ENCODE results near the gene FBXL20. TPM values are rescaled to one million over a fixed set of nuclear protein-coding genes. Genes with fewer than 3 reads are reported as not detected.

Gene FBXL20
- polyA plus RNA-seq, 1 donor (not counting 4 experiments of a cell fraction or from before 2014, with no cell fraction given), result 4.9 TPM

- dilution Hi-C loops (cut with MboI; ENCODE audit: extremely low pct_ligation_motif_present, low sequenced_read_pairs), result no loop called here
- no peaks in the 10 kb centered on the region for H3K4me1 ChIP-seq (ENCODE audit: control insufficient read depth, extremely low read depth, insufficient read depth, low read length)
- no peak overlapping the region for H3K4me2 ChIP-seq (ENCODE audit: control insufficient read depth, extremely low read depth, insufficient read depth, low read depth, low read length)
- no peaks in the 10 kb centered on the region for H3K9me1 ChIP-seq (ENCODE audit: control insufficient read depth, extremely low read depth, insufficient read depth, low read length)
- no peak overlapping the region for H3K27ac ChIP-seq (ENCODE audit: control insufficient read depth, insufficient read depth, low read length)
- FAIRE-seq, result no peak
- no peak for DNase-seq (ENCODE audit: low read depth, low spot score)
- peaks cover 0 to 1% of the 10 kb centered on the region in 2 experiments for H3K36me3 ChIP-seq (ENCODE audit: control insufficient read depth in 2 of 2, extremely low read depth in 1 of 2, insufficient read depth in 2 of 2, low read length in 2 of 2)
- TF ChIP-seq CTCF (optimal IDR thresholded peaks at IDR 0.05 in 1 of 3, IDR thresholded peaks at IDR 0.05 in 1 of 3, conservative IDR thresholded peaks at IDR 0.05 in 1 of 3; ENCODE audit: extremely low read depth in 1 of 3, insufficient read depth in 2 of 3, low read length in 3 of 3), result no peak
- TF ChIP-seq EZH2 (IDR thresholded peaks at IDR 0.05; ENCODE audit: low read length), result no peak
- no peaks in the 10 kb centered on the region for H3K27me3 ChIP-seq (ENCODE audit: control insufficient read depth, extremely low read depth, insufficient read depth, low read length)
- H3K9me3 ChIP-seq (ENCODE audit: control insufficient read depth, low read depth, low read length), result no peaks in the 10 kb centered on the region
- no peaks in the 10 kb centered on the region for H4K20me1 ChIP-seq (ENCODE audit: control insufficient read depth, extremely low read depth, insufficient read depth, low read length)
- no peak overlapping the region for H3K9ac ChIP-seq (ENCODE audit: control insufficient read depth, extremely low read depth, insufficient read depth, low read length)
- H3K4me3 ChIP-seq (ENCODE audit: control insufficient read depth in 2 of 3, extremely low read depth in 1 of 3, insufficient read depth in 2 of 3, low read depth in 1 of 3, low read length in 3 of 3), result no peak overlapping the region
- no peaks in the 10 kb centered on the region for H3K79me2 ChIP-seq (ENCODE audit: control insufficient read depth, insufficient read depth, low read length)
- no peak overlapping the region for H2AFZ ChIP-seq (ENCODE audit: control insufficient read depth, low read length)
Measured at GRCh38 chr17:39277110-39277509, 124.3 kb downstream of the FBXL20 start.

- Histone ChIP-seq H3K4me3 (ENCODE audit: control insufficient read depth in 2 of 3, extremely low read depth in 1 of 3, insufficient read depth in 2 of 3, low read depth in 1 of 3, low read length in 3 of 3) (no peak overlapping the region), H3K27ac (ENCODE audit: control insufficient read depth, insufficient read depth, low read length) (no peak overlapping the region), H3K9me1 (ENCODE audit: control insufficient read depth, extremely low read depth, insufficient read depth, low read length) (no peaks in the 10 kb centered on the region), H4K20me1 (ENCODE audit: control insufficient read depth, extremely low read depth, insufficient read depth, low read length) (no peaks in the 10 kb centered on the region), H3K9me3 (ENCODE audit: control insufficient read depth, low read depth, low read length) (no peaks in the 10 kb centered on the region), H3K9ac (ENCODE audit: control insufficient read depth, extremely low read depth, insufficient read depth, low read length) (no peak overlapping the region), H3K4me2 (ENCODE audit: control insufficient read depth, extremely low read depth, insufficient read depth, low read depth, low read length) (no peak overlapping the region), H3K4me1 (ENCODE audit: control insufficient read depth, extremely low read depth, insufficient read depth, low read length) (no peaks in the 10 kb centered on the region), H3K79me2 (ENCODE audit: control insufficient read depth, insufficient read depth, low read length) (no peaks in the 10 kb centered on the region), H3K27me3 (ENCODE audit: control insufficient read depth, extremely low read depth, insufficient read depth, low read length) (no peaks in the 10 kb centered on the region), H3K36me3 (ENCODE audit: control insufficient read depth in 2 of 2, extremely low read depth in 1 of 2, insufficient read depth in 2 of 2, low read length in 2 of 2) (peaks cover 0 to 1% of the 10 kb centered on the region in 2 experiments), H2AFZ (ENCODE audit: control insufficient read depth, low read length) (no peak overlapping the region)
- dilution Hi-C loops (cut with MboI; ENCODE audit: extremely low pct_ligation_motif_present, low sequenced_read_pairs), result no loop called here
- no peak for TF ChIP-seq EZH2 (IDR thresholded peaks at IDR 0.05; ENCODE audit: low read length)
- FAIRE-seq, result no peak
- DNase-seq (ENCODE audit: low read depth, low spot score), result no peak
Measured at GRCh38 chr17:39276113-39276512, 125.3 kb downstream of the FBXL20 start.

- no peak overlapping the region for H3K4me3 ChIP-seq (ENCODE audit: control insufficient read depth in 2 of 3, extremely low read depth in 1 of 3, insufficient read depth in 2 of 3, low read depth in 1 of 3, low read length in 3 of 3)
- no peak overlapping the region for H3K4me2 ChIP-seq (ENCODE audit: control insufficient read depth, extremely low read depth, insufficient read depth, low read depth, low read length)
- no peak overlapping the region for H2AFZ ChIP-seq (ENCODE audit: control insufficient read depth, low read length)
- DNase-seq (ENCODE audit: low read depth, low spot score) (no peak), FAIRE-seq (no peak)
- H3K27ac ChIP-seq (ENCODE audit: control insufficient read depth, insufficient read depth, low read length), result no peak overlapping the region
- peaks cover 0 to 4% of the 10 kb centered on the region in 2 experiments for H3K36me3 ChIP-seq (ENCODE audit: control insufficient read depth in 2 of 2, extremely low read depth in 1 of 2, insufficient read depth in 2 of 2, low read length in 2 of 2)
- no peak for TF ChIP-seq EZH2 (IDR thresholded peaks at IDR 0.05; ENCODE audit: low read length)
- TF ChIP-seq CTCF (optimal IDR thresholded peaks at IDR 0.05 in 1 of 3, IDR thresholded peaks at IDR 0.05 in 1 of 3, conservative IDR thresholded peaks at IDR 0.05 in 1 of 3; ENCODE audit: extremely low read depth in 1 of 3, insufficient read depth in 2 of 3, low read length in 3 of 3), result no peak
- H3K27me3 ChIP-seq (ENCODE audit: control insufficient read depth, extremely low read depth, insufficient read depth, low read length), result no peaks in the 10 kb centered on the region
- no peak overlapping the region for H3K9ac ChIP-seq (ENCODE audit: control insufficient read depth, extremely low read depth, insufficient read depth, low read length)
- H3K9me3 ChIP-seq (ENCODE audit: control insufficient read depth, low read depth, low read length), result no peaks in the 10 kb centered on the region
- dilution Hi-C loops (cut with MboI; ENCODE audit: extremely low pct_ligation_motif_present, low sequenced_read_pairs), result no loop called here
- H3K79me2 ChIP-seq (ENCODE audit: control insufficient read depth, insufficient read depth, low read length), result no peaks in the 10 kb centered on the region
- no peaks in the 10 kb centered on the region for H4K20me1 ChIP-seq (ENCODE audit: control insufficient read depth, extremely low read depth, insufficient read depth, low read length)
- no peaks in the 10 kb centered on the region for H3K9me1 ChIP-seq (ENCODE audit: control insufficient read depth, extremely low read depth, insufficient read depth, low read length)
- H3K4me1 ChIP-seq (ENCODE audit: control insufficient read depth, extremely low read depth, insufficient read depth, low read length), result no peaks in the 10 kb centered on the region
Measured at GRCh38 chr17:39271546-39271945, 129.9 kb downstream of the FBXL20 start.
